GM23248 (cell line): Measurements from ENCODE around the gene SAMD4B.

Experiments used
- EZH2 ChIP-seq: fragments of 200-600 bp; sonication (generic); IDR thresholded peaks from 2 replicates; pipeline ENCODE4 v1.6.1; 2018; ENCODE audit warnings: antibody characterized with exemption, mild to moderate bottlenecking; ENCODE audit not compliant: insufficient read depth, poor library complexity, severe bottlenecking
- EZH2phosphoT487 ChIP-seq: fragments of 200-600 bp; sonication (generic); IDR thresholded peaks from 2 replicates; pipeline ENCODE4 v1.6.1; 2018; ENCODE audit warnings: antibody characterized with exemption, moderate library complexity, mild to moderate bottlenecking, low read depth; ENCODE audit not compliant: insufficient read depth

GRCh38 chr19:39402346-39403300, 60.4 kb downstream of the SAMD4B start:
- TF ChIP-seq EZH2 (no peak), EZH2phosphoT487 (no peak)
